Type B pancreatic cell (in vitro differentiated cells): ENCODE results near the gene PLEKHA1. TPM values are rescaled to one million over a fixed set of nuclear protein-coding genes. Genes with fewer than 3 reads are reported as not detected.

Source experiments
- DNase-seq: peaks from one replicate; pipeline ENCODE4 v3.0.0; 2021; ENCODE audit warnings: mixed read lengths; ENCODE audit not compliant: unreplicated experiment; ENCODE audit errors: extremely low spot score
- H3K27ac Mint-ChIP-seq: 2 replicates; pipeline ENCODE4 v1.8.0; 2021; ENCODE audit warnings: mild to moderate bottlenecking, mixed read lengths
- H3K27me3 Mint-ChIP-seq: 2 replicates; pipeline ENCODE4 v1.8.0; 2021; ENCODE audit warnings: mixed read lengths
- H3K36me3 Mint-ChIP-seq: 2 replicates; pipeline ENCODE4 v1.8.0; 2021; ENCODE audit warnings: mixed read lengths
- H3K4me1 Mint-ChIP-seq: one replicate; pipeline ENCODE4 v1.8.0; 2021; ENCODE audit warnings: mixed read lengths; ENCODE audit not compliant: unreplicated experiment
- H3K4me3 Mint-ChIP-seq: 2 replicates; pipeline ENCODE4 v1.8.0; 2021; ENCODE audit warnings: mild to moderate bottlenecking, mixed read lengths
- H3K9me3 Mint-ChIP-seq: 2 replicates; pipeline ENCODE4 v1.8.0; 2021; ENCODE audit warnings: mixed read lengths
- microRNA-seq: library from miRNA; unstranded; fragments of <30 nt; microRNA quantifications from one replicate; pipeline ENCODE4, GENCODE V29; 2020
- total RNA-seq: library from RNA; stranded (reverse); gene quantifications from 2 replicates; pipeline ENCODE4 v1.2.1, GENCODE V29; 2021; ENCODE audit warnings: low replicate concordance
- TF ChIP-seq, protein P1 (sequence below): fragments of 200-600 bp; sonication (generic); conservative IDR thresholded peaks from 2 replicates; pipeline ENCODE4 v1.5.0; 2021; ENCODE audit warnings: antibody characterized with exemption, mild to moderate bottlenecking

Gene PLEKHA1
- total RNA-seq, 1 donor from 2014 or later, result 38.2 TPM

DNA sequence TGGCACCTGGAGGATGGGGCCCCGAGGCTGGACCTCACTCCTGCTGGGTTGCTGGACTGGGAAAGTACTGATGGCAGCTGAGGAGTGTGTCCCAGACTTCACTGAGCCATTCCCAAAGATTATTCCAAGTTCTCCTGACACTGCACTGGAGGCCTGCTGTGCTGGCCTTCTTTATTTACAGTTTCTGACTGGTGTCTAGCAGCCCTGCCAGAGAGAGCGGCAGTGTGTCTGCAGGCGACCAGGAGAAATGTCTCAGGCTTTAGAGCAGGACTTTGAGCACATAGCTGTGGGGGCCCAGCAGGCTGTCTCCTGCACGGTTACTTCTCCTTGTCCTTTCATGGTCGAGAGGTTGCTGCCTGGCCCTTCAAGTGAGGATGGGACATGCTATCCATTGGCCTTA is 102.9 kb downstream of the PLEKHA1 start:
- Mint-ChIP-seq H3K27me3 (no peaks in the 10 kb centered on the region), H3K27ac (no peak overlapping the region), H3K9me3 (peaks cover 4% of the 10 kb centered on the region), H3K4me1 (peaks cover 31% of the 10 kb centered on the region), H3K4me3 (no peak overlapping the region), H3K36me3 (no peaks in the 10 kb centered on the region)
- TF ChIP-seq, protein P1, sequence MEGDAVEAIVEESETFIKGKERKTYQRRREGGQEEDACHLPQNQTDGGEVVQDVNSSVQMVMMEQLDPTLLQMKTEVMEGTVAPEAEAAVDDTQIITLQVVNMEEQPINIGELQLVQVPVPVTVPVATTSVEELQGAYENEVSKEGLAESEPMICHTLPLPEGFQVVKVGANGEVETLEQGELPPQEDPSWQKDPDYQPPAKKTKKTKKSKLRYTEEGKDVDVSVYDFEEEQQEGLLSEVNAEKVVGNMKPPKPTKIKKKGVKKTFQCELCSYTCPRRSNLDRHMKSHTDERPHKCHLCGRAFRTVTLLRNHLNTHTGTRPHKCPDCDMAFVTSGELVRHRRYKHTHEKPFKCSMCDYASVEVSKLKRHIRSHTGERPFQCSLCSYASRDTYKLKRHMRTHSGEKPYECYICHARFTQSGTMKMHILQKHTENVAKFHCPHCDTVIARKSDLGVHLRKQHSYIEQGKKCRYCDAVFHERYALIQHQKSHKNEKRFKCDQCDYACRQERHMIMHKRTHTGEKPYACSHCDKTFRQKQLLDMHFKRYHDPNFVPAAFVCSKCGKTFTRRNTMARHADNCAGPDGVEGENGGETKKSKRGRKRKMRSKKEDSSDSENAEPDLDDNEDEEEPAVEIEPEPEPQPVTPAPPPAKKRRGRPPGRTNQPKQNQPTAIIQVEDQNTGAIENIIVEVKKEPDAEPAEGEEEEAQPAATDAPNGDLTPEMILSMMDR, result no peak
- DNase-seq, result no peak

DNA sequence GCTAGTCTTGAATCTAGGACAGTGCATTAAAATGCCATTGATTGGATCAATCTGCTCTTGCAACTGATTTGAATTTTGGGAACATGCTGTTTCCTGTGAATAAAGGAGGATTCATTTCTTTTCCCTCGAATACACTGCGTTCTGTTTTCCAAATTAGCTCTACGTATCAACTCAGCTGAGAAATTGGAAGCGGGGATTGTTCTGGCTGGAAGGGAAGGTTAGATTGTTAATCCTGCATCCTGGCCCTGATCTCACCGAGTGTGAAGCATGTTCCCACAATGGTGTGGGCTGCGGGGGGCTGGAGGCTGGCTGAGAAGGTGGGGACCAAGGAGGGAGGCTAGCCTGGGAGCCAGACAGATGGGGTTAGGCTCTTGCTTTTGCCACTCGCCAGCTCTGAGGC is 104.5 kb downstream of the PLEKHA1 start:
- H3K4me1 Mint-ChIP-seq, result peaks cover 32% of the 10 kb centered on the region
- H3K9me3 Mint-ChIP-seq, result peaks cover 4% of the 10 kb centered on the region
- H3K36me3 Mint-ChIP-seq, result no peaks in the 10 kb centered on the region
- peaks cover 3% of the 10 kb centered on the region for H3K27me3 Mint-ChIP-seq
- H3K27ac Mint-ChIP-seq, result no peak overlapping the region
- TF ChIP-seq, protein P1, result no peak
- no peak for DNase-seq
- H3K4me3 Mint-ChIP-seq, result no peak overlapping the region

DNA sequence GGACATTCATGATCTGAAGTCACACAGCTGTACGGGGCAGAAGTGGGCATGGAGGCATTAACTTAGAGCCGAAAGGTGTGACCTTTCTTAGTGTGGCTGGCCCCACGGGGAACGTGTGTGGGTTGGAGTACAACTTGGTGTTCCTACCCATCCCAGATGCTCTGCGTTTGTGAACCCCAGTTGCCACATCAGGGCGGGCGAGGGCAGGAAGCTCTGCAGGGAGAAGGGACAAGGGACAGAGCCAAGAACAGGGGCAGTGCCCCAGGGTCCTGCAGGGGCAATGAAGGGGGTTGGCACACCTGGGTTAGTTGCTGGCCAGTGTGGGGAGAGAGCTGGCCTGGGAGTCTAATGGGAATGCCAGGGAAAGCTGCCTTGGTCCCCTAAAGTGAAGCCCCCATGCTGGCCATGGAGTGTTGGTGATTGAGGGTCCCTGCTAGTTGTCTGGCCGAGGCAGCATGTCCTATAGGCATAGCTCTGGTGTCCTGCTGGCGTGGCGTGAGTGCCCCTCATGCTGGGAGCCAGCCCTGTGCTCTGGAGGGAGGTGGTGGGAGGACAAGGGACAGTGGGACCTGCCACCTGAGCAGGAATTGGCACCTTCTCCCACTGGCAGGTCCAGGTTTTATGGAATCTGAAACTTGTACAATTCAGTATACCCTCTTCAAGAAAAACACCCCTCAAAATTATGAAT is 105.8 kb downstream of the PLEKHA1 start:
- H3K27ac Mint-ChIP-seq, result no peak overlapping the region

DNA sequence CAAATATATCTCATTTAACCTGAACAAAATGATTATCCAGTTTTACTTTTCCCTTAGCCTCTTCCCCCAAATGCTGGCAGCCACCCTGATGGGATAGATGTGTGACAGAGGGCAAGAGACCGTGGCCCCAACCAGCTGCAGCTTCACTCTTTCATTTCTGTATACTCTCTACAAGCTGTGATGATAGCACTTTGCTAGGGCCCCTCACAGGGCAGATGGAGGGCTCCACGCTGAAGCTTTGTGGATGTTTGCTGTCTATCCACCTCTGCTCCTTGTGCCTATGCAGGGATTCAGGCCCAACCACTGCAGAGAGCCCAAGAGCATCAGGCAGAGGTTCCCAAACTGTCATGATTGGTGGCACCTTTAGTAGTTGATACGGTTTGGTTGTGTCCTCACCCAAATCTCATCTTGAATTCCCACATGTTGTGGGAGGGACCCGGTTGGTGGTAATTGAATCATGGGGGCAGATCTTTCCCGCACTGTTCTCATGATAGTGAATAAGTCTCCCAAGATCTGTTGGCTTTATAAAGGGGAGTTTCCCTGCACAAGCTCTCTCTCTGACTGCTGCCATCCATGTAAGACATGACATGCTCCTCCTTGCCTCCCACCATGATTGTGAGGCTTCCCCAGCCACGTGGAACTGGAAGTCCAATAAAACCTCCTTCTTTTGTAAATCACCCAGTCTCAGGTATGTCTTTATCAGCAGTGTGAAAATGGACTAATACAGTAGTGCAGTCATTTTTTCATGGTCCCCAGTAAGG is 107.0 kb downstream of the PLEKHA1 start:
- DNase-seq, result no peak
- Mint-ChIP-seq H3K27me3 (peaks cover 3% of the 10 kb centered on the region), H3K9me3 (peaks cover 4% of the 10 kb centered on the region), H3K27ac (no peak overlapping the region), H3K4me1 (peaks cover 18% of the 10 kb centered on the region), H3K4me3 (no peak overlapping the region), H3K36me3 (no peaks in the 10 kb centered on the region)
- TF ChIP-seq, protein P1, result no peak

More for the DNA sequence above, 105.8 kb downstream of the PLEKHA1 start:
- Mint-ChIP-seq H3K4me3 (no peak overlapping the region), H3K27me3 (peaks cover 3% of the 10 kb centered on the region), H3K36me3 (no peaks in the 10 kb centered on the region), H3K4me1 (peaks cover 22% of the 10 kb centered on the region), H3K9me3 (peaks cover 4% of the 10 kb centered on the region)
- DNase-seq, result no peak
- TF ChIP-seq, protein P1, result no peak

Small RNAs within 50 kb of the gene (microRNA-seq; reads per million reads assigned to microRNA genes)
- not detected for gene MIR3941

Other genes starting within 250 kb of the PLEKHA1 start
- 0.29 and 0.46 TPM in 2 replicates for gene BTBD16, start 103.4 kb upstream of the PLEKHA1 start, total RNA-seq
- gene ARMS2, start 79.9 kb downstream of the PLEKHA1 start, total RNA-seq, result not detected in 2 replicates
- gene HTRA1, start 86.8 kb downstream of the PLEKHA1 start, total RNA-seq, result 12.9 and 32.6 TPM in 2 replicates
- gene DMBT1, start 186.0 kb downstream of the PLEKHA1 start, total RNA-seq, result 4.1 and 6.5 TPM in 2 replicates